HG03442 (cell line): ENCODE results near the gene ARG2.

Source experiments
- ATAC-seq: cut with Tn5 transposase; IDR thresholded peaks from one replicate; pipeline ENCODE4 v1.9.1; 2021; ENCODE audit warnings: mild to moderate bottlenecking, moderate library complexity; ENCODE audit not compliant: unreplicated experiment

Gene ARG2

DNA sequence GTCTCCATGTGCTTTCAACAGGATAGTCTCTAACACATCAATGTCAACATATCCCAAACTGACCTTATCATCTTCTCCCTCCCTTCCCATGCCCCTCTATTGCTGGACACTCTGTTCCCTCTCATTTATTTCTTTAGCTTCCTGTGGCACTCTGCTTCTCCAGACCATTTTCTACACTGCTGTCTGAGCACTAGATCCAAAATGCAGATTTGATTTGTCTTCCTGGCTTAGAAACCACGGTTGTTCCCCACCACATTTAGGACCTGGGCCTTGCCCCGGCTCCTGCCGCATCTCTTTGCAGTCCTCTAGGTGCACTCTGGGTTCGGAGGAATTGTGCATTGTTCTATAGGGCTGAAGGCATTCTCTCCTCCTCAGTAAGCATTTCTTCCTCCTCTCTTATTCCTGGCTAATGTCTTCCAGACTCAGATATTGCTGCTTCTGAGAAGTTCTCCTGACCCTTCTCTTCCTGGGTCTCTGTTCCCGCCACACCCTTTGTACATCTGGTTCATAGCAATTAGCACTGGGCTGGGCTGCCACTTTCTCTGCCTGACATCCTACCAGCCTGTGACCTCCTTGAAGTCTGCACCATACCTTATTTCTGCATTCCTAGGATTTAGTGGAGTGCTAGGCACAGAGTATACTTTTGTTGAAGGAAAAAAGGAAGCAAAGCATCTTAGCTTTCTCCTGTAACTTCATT lies 13.9 kb downstream of the ARG2 start:
- no peak for ATAC-seq

- peak; percentile 65 for ATAC-seq
Observed at GRCh38 chr14:67636361-67636919, 16.7 kb downstream of the ARG2 start.

DNA sequence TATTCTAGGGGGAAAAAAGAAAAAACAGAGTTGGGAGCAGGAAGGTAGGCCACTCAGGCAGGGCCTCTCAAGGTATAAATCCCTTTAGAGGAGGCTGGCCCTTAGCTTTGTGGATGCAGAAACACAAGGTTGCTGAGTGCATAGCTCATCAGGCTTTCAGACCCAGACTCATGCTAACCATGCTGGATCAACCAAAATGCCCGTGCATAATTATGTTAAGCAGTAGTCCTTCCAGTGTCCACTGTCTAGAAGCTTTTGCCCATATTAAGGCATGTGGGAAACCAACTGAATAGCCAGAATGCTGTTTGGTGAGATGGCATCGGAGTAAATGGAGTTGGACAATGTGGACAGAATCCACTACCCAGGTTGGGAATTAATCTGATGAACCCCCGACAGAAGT lies 18.9 kb downstream of the ARG2 start:
- no peak for ATAC-seq

DNA sequence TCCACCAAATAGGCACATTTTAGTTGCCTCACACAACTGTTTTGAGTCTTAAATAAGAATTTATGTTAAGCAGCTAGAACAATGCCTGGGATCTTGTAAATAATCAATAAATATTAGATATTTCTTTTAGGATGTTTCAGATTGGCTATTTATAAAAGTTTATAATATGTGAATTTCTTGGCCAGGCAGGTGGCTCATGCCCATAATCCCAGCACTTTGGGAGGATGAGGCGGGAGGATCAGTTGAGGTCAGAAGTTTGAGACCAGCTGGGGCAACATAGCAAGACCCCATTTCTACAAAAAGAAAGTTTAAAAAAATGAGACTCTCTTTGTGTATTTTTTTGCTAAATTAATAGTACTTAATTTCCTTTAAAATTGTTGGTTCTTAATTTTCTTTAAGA lies 21.8 kb downstream of the ARG2 start:
- ATAC-seq = no peak

DNA sequence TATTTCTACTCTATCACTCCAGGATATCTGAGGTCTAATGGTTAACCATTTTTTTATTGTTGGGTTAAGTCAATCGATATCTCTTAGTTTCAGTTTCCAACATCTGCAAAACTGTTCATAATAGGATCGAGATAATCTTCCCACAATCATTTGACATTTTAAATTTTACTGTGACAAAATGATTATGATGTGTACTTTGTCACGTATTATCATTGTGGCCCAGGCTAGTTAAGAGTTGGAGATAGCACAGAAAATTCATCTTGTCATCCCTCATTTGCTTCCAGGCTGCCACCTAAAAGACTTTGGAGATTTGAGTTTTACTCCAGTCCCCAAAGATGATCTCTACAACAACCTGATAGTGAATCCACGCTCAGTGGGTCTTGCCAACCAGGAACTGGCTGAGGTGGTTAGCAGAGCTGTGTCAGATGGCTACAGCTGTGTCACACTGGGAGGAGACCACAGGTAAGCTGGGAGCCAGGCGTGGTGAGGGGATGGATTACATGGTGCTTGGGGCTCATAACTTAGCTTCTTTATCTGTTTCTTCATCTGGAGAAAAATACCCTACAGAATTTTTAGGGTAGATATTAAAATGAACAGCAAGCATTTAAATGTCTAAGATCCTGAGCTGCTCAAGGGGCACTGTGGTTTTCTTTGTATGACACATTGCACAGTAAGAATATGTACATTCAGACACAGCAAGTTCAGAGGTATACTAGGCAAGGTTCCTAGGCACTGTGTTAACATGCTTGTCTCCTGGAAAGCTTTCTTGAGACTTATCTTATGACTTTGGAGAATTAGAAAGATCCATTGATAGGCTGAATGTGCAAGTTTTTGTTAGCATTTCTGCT lies 22.4 kb downstream of the ARG2 start:
- no peak for ATAC-seq

DNA sequence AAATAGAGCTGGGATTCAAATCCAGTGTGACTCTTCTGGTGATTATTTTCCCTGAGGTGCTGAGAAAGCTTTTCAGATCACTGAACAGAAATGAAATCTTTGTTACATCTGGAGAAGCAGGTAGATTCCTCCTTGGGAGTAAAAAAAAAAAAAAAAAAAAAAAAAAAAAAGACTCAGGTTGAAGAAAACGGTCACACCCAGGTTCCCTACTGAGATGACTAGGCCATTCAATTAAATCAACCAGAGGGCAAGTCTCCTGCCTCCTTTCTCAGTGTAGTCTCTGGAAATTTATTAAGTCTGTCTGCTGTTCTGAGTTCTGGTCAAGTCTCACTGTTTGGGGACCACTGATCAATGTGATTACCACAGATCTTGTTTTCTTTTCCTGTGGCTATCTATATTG lies 24.0 kb downstream of the ARG2 start:
- no peak for ATAC-seq

- no peak for ATAC-seq
Observed at GRCh38 chr14:67644428-67644827, 24.7 kb downstream of the ARG2 start.

DNA sequence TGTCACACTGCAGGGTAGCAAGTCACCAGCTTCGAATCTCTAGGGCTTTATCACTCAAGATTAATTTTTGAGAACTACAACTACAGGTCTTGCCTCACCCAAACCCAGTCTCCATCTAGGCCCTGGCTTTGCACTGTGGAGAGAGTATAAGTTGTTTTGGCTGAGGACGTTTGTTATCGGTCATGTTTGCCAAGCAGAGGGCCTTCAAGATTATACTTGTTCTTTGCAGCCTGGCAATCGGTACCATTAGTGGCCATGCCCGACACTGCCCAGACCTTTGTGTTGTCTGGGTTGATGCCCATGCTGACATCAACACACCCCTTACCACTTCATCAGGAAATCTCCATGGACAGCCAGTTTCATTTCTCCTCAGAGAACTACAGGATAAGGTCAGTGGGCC lies 25.7 kb downstream of the ARG2 start:
- ATAC-seq = no peak

- no peak for ATAC-seq
Observed at GRCh38 chr14:67646131-67646530, 26.4 kb downstream of the ARG2 start.

GRCh38 chr14:67650151-67650550 lies 30.4 kb downstream of the ARG2 start:
- ATAC-seq = no peak

DNA sequence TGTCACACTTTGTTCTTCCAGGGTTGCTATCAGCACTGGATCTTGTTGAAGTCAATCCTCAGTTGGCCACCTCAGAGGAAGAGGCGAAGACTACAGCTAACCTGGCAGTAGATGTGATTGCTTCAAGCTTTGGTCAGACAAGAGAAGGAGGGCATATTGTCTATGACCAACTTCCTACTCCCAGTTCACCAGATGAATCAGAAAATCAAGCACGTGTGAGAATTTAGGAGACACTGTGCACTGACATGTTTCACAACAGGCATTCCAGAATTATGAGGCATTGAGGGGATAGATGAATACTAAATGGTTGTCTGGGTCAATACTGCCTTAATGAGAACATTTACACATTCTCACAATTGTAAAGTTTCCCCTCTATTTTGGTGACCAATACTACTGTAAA lies 31.0 kb downstream of the ARG2 start:
- no peak for ATAC-seq

DNA sequence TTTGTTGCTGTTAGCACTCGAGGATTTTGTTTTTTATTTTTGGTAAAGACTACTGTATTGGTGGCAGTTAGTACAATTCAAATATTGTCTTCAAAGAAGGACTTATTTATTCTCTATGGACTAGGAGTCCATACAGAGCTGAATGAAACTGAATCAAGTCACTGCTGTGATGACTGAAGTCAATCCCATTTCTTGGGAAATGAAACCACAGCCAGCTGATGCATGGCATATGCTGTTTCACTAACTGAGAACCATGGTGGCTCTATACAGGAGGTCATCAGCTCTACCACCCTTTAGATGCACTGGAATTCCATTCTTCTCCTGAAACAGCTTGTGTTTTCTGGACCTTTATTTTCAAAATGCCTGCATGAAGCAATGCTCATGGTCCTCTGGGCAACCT lies 32.5 kb downstream of the ARG2 start:
- ATAC-seq = no peak

GRCh38 chr14:67653651-67654280 lies 34.0 kb downstream of the ARG2 start:
- ATAC-seq = no peak

DNA sequence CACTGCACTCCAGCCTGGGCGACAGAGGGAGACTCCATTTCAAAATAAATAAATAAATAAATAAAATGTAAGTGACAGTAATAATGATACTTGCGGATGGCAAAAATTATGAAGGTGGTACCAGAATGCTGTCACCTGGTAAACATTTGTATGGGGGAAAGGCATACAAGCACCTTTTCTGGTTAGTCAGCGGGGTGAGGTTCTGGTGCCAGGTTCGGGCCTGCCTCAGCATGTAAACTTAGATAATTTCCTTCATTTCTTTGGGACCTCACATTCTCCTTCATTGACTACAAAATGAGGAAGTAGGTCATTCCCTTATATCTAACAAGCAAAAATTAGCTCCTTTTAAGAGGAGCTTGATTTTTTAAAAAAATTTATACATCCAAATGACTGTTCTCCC lies 43.9 kb downstream of the ARG2 start:
- ATAC-seq = no peak

DNA sequence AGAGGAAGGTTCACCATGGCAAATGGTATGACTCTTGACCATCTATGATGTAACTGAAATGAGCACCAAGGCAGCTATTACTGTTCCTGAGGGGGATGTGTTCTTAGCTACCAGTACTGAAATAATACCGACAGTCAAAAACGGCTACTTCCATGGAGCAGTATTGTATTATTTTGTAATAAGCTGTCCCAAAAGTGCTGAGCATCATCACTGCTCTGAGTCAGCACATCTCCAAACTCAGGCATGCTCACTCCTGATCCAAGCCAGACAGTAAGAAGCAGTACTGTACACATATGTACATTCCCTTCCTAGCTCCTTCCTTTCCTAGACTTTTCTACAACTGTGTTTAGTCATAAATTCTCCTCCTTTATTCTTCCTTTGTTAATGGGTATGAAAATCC lies 46.1 kb downstream of the ARG2 start:
- ATAC-seq = no peak

- peak; percentile 53 for ATAC-seq
Observed at GRCh38 chr14:67666750-67667449, 47.2 kb downstream of the ARG2 start.

- ATAC-seq = no peak
Observed at GRCh38 chr14:67668559-67668958, 48.8 kb downstream of the ARG2 start.

GRCh38 chr14:67673451-67673850 lies 53.7 kb downstream of the ARG2 start:
- no peak for ATAC-seq

- peak; percentile 42 for ATAC-seq
Observed at GRCh38 chr14:67674139-67674479, 54.4 kb downstream of the ARG2 start.

DNA sequence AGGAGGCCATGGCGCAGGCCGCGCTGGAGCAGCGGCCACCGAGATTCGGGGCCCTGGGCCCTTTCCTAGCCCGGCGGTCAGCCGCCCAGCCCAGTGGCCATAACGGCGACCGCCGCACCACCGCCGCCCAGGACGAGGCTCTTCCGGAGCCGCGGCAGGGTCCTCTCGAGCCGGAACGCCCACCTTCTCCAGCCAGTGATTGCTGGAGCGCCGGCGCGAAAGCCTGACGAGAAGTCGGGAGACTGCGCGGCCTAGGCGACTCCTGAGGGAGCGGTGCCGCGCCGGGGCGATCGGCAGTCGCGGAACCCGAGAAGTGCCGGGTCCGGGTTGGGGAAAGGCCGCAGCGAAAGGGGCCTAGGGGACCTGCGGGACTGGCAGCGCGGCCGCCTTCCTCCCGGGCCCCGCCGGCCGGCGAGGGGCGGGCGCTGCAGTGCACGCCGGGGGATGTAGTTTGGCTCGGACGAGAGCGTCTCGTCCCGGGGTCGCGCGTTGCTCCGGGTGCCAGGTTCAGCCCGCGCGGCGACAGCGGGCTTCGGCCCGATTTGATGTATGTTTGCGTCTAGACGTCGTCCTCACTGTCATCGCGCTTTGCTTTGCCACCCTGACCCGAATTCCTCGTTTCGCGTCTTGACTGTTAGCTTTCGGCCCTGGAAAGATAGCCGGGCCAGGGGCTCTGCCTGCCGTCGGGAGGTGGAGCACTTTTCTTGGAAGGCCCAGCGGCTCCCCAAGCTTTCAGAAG lies 54.9 kb downstream of the ARG2 start, which contains the start of gene VTI1B:
TSS of gene VTI1B (minus strand) at position 153 of the 739 bp plus-strand sequence. CDS start at position 10, 143 bp downstream.
- ATAC-seq = peak; percentile 83
